NT2/D1 (cell line): ENCODE data around the gene PAK6.

Experiments
- DNase-seq: peaks from one replicate; pipeline ENCODE4 v3.0.0-alpha.2; 2011; ENCODE audit warnings: low read depth, low spot score
- H3K27me3 ChIP-seq: 2 replicates; pipeline ENCODE4 v1.6.0; 2011; ENCODE audit warnings: mild to moderate bottlenecking; ENCODE audit not compliant: insufficient read length, insufficient read depth
- H3K36me3 ChIP-seq: 2 replicates; pipeline ENCODE4 v1.6.1; 2011; ENCODE audit warnings: mild to moderate bottlenecking, low read length, mixed read lengths; ENCODE audit not compliant: insufficient read depth, insufficient read length
- H3K4me1 ChIP-seq: 2 replicates; pipeline ENCODE4 v1.5.1; 2011; ENCODE audit not compliant: insufficient read depth, insufficient read length
- H3K4me3 ChIP-seq: 2 replicates; pipeline ENCODE4 v1.5.1; 2011; ENCODE audit warnings: low read depth; ENCODE audit not compliant: insufficient read length
- H3K9ac ChIP-seq: 2 replicates; pipeline ENCODE4 v1.6.0; 2011; ENCODE audit warnings: low read depth; ENCODE audit not compliant: insufficient read length
- H3K9me3 ChIP-seq: 2 replicates; pipeline ENCODE4 v1.5.1; 2011; ENCODE audit warnings: mild to moderate bottlenecking, low read length; ENCODE audit not compliant: insufficient read depth
- SUZ12 ChIP-seq: IDR thresholded peaks from 2 replicates; pipeline ENCODE4 v1.6.1; 2011; ENCODE audit not compliant: insufficient read length, insufficient read depth; ENCODE audit errors: extremely low read depth
- YY1 ChIP-seq: IDR thresholded peaks from 2 replicates; pipeline ENCODE4 v1.6.1; 2011; ENCODE audit not compliant: insufficient read length, insufficient read depth
- ZNF274 ChIP-seq: IDR thresholded peaks from 2 replicates; pipeline ENCODE4 v1.6.1; 2011; ENCODE audit warnings: mild to moderate bottlenecking, low read depth, low read length

The PAK6 gene

GRCh38 chr15:40252438-40253166 is 13.7 kb downstream of the PAK6 start:
- Histone ChIP-seq H3K9ac (peak overlapping the region; percentile 66), H3K27me3 (peaks cover 56% of the 10 kb centered on the region), H3K9me3 (no peaks in the 10 kb centered on the region), H3K4me1 (peaks cover 11% of the 10 kb centered on the region), H3K36me3 (no peaks in the 10 kb centered on the region), H3K4me3 (peak overlapping the region; percentile 49)
- TF ChIP-seq ZNF274: no peak
- TF ChIP-seq SUZ12: no peak
- no peak for TF ChIP-seq YY1
- DNase-seq: no peak

GRCh38 chr15:40253167-40253790 is 14.4 kb downstream of the PAK6 start:
- Histone ChIP-seq H3K4me1 (peaks cover 13% of the 10 kb centered on the region), H3K36me3 (no peaks in the 10 kb centered on the region), H3K9me3 (no peaks in the 10 kb centered on the region), H3K27me3 (peaks cover 56% of the 10 kb centered on the region), H3K4me3 (peak overlapping the region; percentile 49), H3K9ac (peak overlapping the region; percentile 66)
- TF ChIP-seq SUZ12 (no peak), ZNF274 (no peak), YY1 (no peak)
- DNase-seq: no peak

GRCh38 chr15:40254452-40254851 is 15.6 kb downstream of the PAK6 start:
- TF ChIP-seq SUZ12 (no peak), ZNF274 (no peak), YY1 (no peak)
- Histone ChIP-seq H3K9ac (no peak overlapping the region), H3K9me3 (no peaks in the 10 kb centered on the region), H3K36me3 (no peaks in the 10 kb centered on the region), H3K4me1 (peaks cover 15% of the 10 kb centered on the region), H3K4me3 (no peak overlapping the region), H3K27me3 (peaks cover 56% of the 10 kb centered on the region)
- DNase-seq: no peak

- TF ChIP-seq ZNF274 (no peak), YY1 (no peak), SUZ12 (no peak)
- no peak overlapping the region for H3K9ac ChIP-seq
- H3K27me3 ChIP-seq: peaks cover 53% of the 10 kb centered on the region
- H3K9me3 ChIP-seq: no peaks in the 10 kb centered on the region
- H3K36me3 ChIP-seq: no peaks in the 10 kb centered on the region
- peaks cover 15% of the 10 kb centered on the region for H3K4me1 ChIP-seq
- DNase-seq: no peak
- no peak overlapping the region for H3K4me3 ChIP-seq
Observed at GRCh38 chr15:40255033-40255432, 16.2 kb downstream of the PAK6 start.

GRCh38 chr15:40256638-40257235 is 17.9 kb downstream of the PAK6 start:
- peaks cover 15% of the 10 kb centered on the region for H3K4me1 ChIP-seq
- no peak for DNase-seq
- TF ChIP-seq ZNF274 (no peak), SUZ12 (no peak)
- no peaks in the 10 kb centered on the region for H3K9me3 ChIP-seq
- H3K4me3 ChIP-seq: no peak overlapping the region
- H3K36me3 ChIP-seq: no peaks in the 10 kb centered on the region
- peaks cover 38% of the 10 kb centered on the region for H3K27me3 ChIP-seq
- H3K9ac ChIP-seq: no peak overlapping the region

GRCh38 chr15:40257656-40258450 is 19.0 kb downstream of the PAK6 start:
- no peak overlapping the region for H3K9ac ChIP-seq
- no peaks in the 10 kb centered on the region for H3K36me3 ChIP-seq
- H3K27me3 ChIP-seq: peaks cover 27% of the 10 kb centered on the region
- no peak overlapping the region for H3K4me3 ChIP-seq
- DNase-seq: no peak
- peaks cover 15% of the 10 kb centered on the region for H3K4me1 ChIP-seq
- H3K9me3 ChIP-seq: no peaks in the 10 kb centered on the region
- TF ChIP-seq SUZ12 (no peak), ZNF274 (no peak), YY1 (no peak)

GRCh38 chr15:40258544-40258943 is 19.7 kb downstream of the PAK6 start:
- peaks cover 20% of the 10 kb centered on the region for H3K27me3 ChIP-seq
- H3K36me3 ChIP-seq: no peaks in the 10 kb centered on the region
- H3K4me3 ChIP-seq: no peak overlapping the region
- H3K4me1 ChIP-seq: peaks cover 9% of the 10 kb centered on the region
- H3K9ac ChIP-seq: no peak overlapping the region
- TF ChIP-seq SUZ12: no peak
- no peak for TF ChIP-seq YY1
- TF ChIP-seq ZNF274: no peak
- no peak for DNase-seq
- H3K9me3 ChIP-seq: no peaks in the 10 kb centered on the region
